ENCODE results near the gene CENPF.
"Not testable (repeated sequence)": the region's sequence is repeated elsewhere in the genome, so short reads cannot be mapped to it uniquely, and the experiment has no call there.

The CENPF gene

DNA sequence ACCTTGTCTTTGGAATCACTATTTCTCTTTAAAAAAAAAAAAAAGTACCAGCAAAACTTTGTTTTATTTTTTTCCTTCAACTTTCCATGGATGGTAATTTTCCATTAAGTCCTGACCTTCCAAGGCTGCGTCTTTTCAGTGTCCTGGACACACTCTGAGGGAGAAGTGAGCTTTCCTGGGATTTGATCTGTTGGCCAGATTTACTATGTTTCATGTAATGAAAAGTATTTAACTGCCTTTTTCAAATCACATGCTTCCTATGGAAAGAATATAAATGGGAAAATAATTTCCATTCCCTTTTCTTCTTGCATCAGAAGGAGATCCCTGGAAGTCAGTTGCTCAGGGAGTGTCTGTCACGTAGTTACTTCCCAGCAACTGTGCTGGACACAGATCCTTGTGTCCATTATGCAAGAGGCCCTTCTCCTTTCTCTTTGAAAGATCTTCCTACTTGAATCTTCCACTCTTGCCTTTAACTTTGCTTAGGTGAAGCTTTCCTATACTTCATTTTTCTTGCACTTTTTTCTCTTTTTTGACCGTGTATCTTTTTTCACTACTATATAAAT is 59.3 kb downstream of the CENPF start:
- no peak for DNase-seq

- DNase-seq, result no peak
Measured at GRCh38 chr1:214664651-214665433, 61.8 kb downstream of the CENPF start.

GRCh38 chr1:214665606-214666110 is 62.7 kb downstream of the CENPF start:
- DNase-seq, result no peak

DNA sequence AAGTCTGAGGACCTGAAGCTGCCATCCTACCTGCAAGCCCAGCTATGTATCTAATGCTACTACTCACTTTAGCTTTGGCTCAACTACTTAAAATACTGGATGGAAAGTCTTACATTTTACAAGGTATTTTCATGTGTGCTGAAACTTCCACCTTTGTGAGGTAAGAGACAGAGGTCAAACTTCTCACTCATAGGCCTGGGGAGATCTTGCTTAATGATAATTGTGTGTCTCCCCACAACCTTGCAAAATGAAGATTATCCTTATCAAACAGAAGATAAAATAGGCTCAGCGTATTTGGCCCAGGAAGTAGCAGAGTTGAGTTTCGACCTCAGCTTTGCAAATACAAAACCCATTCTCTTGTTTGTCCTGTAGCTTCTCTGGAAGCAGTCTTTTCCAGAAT is 63.7 kb downstream of the CENPF start:
- DNase-seq, result no peak

GRCh38 chr1:214670098-214670497 is 67.1 kb downstream of the CENPF start:
- DNase-seq, result no peak

DNA sequence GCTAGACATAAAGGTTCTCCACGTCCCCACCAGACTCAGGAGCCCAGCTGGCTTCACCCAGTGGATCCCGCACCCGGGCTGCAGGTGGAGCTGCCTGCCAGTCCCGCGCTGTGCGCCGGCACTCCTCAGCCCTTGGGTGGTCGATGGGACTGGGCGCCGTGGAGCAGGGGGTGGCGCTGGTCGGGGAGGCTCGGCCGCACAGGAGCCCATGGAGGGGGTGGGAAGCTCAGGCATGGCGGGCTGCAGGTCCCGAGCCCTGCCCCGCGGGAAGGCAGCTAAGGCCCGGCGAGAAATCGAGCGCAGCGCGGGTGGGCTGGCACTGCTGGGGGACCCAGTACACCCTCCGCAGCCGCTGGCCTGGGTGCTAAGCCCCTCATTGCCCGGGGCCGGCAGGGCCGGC is 70.0 kb downstream of the CENPF start:
- DNase-seq, result not testable (repeated sequence)

- DNase-seq, result no peak
Measured at GRCh38 chr1:214673576-214673975, 70.6 kb downstream of the CENPF start.

- DNase-seq, result not testable (repeated sequence)
Measured at GRCh38 chr1:214675524-214675923, 72.5 kb downstream of the CENPF start.

DNA sequence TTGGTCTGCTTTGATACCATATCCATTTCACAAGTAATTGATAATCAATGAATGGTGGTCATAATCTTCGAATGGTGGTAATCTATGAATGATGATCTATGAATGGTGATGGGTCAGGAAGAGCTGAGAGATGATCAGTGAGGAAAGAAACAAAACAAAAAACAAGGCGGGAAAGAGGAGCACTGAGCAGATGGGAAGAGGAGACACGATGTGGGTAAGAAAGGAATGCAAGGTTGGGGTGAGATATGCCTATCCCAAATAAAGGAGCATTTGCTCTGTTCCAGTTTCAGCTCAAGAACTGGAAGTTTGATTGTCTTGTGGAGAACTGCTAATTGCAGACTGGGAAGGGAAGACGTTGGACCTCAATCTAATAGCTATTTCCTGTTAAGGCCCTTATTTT is 73.8 kb downstream of the CENPF start:
- DNase-seq, result no peak

GRCh38 chr1:214677945-214678344 is 75.0 kb downstream of the CENPF start:
- DNase-seq, result no peak

- no peak for DNase-seq
Measured at GRCh38 chr1:214678386-214678785, 75.4 kb downstream of the CENPF start.

GRCh38 chr1:214683621-214684020 is 80.6 kb downstream of the CENPF start:
- no peak for DNase-seq

- no peak for DNase-seq
Measured at GRCh38 chr1:214685906-214686305, 82.9 kb downstream of the CENPF start.

DNA sequence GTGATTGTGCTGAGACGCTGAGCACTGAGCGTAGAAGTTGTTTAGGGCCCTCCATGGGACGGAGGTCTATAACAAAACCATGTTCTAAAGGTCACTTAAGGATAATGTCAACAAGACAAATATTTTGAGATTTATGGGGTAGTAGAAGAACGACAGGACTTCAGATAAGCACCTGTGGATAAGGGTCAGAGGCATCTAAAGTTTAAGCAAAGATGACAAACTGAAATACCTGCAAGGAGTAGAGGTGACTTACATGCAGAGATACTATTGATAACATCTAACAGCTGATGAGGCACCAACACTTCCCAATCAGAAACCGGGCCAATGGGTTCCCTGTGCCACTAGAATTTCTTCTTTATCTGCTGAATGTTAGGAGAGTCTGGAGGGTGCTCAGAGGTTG is 83.5 kb downstream of the CENPF start:
- no peak for DNase-seq

GRCh38 chr1:214688891-214689290 is 85.9 kb downstream of the CENPF start:
- no peak for DNase-seq

DNA sequence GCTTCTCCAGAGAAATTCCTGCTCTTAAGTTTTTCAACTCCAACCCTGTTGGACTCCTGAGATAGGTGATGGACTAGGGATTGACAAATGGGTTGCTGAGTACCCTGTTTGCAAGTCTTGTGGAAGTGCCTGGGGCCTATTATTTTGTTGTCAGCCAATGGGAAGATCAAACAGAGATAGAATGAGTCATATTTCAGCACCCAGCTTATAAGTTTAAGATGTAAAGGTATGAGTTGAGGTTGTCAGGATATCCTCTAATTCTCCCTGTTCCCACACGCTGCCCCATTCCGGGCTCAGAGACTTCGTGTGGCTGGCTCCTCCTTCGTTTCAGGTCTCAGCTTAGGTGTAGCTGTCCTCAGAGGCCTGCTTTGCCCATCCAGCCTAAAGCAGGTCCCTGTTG is 91.8 kb downstream of the CENPF start:
- DNase-seq, result no peak

DNA sequence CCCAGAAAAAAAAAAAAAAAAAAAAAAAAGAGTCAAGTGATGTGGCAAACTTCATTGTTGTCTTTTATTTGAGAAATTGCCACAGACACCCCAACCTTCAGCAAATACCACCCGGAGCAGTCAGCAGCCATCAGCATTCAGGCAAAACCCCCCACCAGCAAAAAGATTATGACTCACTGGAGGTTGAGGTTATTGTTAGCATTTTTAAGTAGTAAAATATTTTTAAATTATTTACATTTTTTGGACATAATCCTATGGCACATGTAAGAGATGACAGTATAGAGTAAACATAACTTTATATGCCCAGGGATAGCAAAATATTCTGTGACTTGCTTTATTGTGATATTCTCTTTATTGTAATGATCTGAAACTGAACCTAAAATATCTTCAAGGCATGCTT is 95.6 kb downstream of the CENPF start:
- no peak for DNase-seq

- DNase-seq, result no peak
Measured at GRCh38 chr1:214700437-214700836, 97.4 kb downstream of the CENPF start.

DNA sequence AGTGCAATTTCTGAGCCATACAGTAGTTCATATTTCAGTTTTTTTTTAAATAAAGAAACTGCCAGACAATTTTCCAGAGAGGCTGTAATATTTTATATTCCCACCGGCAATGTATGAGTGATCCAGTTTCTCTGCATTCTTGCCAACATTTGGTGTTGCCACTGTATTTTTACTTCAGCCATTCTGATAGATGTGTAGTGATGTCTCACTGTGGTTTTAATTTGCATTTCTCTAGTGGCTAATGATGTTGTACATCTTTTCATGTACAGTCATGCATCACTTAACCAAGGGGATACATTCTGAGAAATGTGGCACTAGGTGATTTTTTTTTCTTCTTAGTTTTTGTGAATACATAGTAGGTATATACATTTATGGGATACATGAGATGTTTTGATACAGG is 99.6 kb downstream of the CENPF start:
- no peak for DNase-seq

- DNase-seq, result no peak
Measured at GRCh38 chr1:214707306-214708087, 104.5 kb downstream of the CENPF start.

DNA sequence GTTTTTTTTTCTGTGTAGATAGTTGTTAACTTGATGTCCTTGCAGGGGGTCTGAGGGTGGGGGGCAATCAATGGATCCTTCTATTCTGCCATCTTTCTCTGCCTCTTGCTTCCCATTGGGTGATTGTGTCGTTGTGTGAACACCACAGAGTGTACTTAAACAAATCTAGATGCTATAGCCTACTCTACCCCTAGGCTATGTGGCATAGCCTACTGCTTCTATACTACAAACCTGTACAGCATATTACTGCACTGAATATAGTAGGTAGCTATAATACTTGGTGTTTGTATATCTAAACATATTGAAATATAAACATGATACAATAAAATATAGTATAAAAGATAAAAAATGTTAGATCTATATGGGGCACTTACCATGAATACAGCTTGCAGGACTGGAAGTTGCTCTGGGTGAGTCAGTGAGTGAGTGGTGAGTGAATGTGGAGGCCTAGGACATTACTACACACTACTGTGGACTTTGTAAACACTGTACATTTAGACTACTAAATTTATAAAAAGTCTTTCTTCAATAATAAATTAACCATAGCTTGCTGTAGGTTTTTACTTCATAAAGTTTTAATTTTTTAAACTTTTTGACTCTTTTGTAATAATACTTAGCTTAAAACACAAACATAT is 105.4 kb downstream of the CENPF start:
- no peak for DNase-seq

DNA sequence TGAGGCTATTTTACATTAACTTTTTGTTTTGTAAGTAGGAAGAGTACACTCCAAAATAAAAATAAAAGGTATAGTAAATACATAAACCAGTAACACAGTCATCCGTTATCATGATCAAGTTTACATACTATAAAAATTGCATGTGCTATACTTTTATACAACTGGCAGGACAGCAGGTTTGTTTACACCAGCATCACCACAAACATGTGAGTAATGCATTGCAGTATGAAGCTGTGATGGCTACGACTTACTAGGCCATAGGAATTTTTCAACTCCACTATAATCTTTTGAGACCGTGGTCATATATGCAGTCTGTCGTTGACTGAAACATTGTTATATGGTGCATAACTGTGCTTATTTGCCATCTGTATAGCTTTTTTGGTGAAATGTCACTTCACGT is 106.2 kb downstream of the CENPF start:
- no peak for DNase-seq

- no peak for DNase-seq
Measured at GRCh38 chr1:214712737-214713136, 109.7 kb downstream of the CENPF start.

Measured in CD4-positive, alpha-beta T cell treated with Interferon alpha-2 for 1 hour (primary cell).